GM19193 (cell line): ENCODE results near the gene WAC.

Experiments
- POLR2A ChIP-seq: IDR thresholded peaks from 4 replicates; pipeline ENCODE4 v1.6.1; 2011; ENCODE audit not compliant: insufficient read depth, insufficient read length; ENCODE audit errors: extremely low read depth

Gene WAC

GRCh38 chr10:28532337-28533185 lies at the start of gene WAC:
WAC (plus strand) TSS chr10:28533118; CDS start chr10:28533580, 462 bp downstream.
- TF ChIP-seq POLR2A, result peak; percentile 93

GRCh38 chr10:28489206-28489605 lies 43.7 kb upstream of the WAC start:
- TF ChIP-seq POLR2A, result no peak

- TF ChIP-seq POLR2A, result no peak
These were observed 40.6 kb upstream of the WAC start for GRCh38 chr10:28492116-28492920.

- TF ChIP-seq POLR2A, result no peak
These were observed 38.5 kb upstream of the WAC start for GRCh38 chr10:28494420-28494819.

GRCh38 chr10:28495084-28495483 lies 37.8 kb upstream of the WAC start:
- TF ChIP-seq POLR2A, result no peak

GRCh38 chr10:28496017-28496416 lies 36.9 kb upstream of the WAC start:
- no peak for TF ChIP-seq POLR2A

GRCh38 chr10:28496481-28496961 lies 36.4 kb upstream of the WAC start:
- TF ChIP-seq POLR2A, result no peak

- TF ChIP-seq POLR2A, result no peak
These were observed 35.4 kb upstream of the WAC start for GRCh38 chr10:28497313-28498126.

GRCh38 chr10:28503114-28503513 lies 29.8 kb upstream of the WAC start:
- TF ChIP-seq POLR2A, result no peak

- no peak for TF ChIP-seq POLR2A
These were observed 27.5 kb upstream of the WAC start for GRCh38 chr10:28505359-28505959.

GRCh38 chr10:28508304-28508925 lies 24.5 kb upstream of the WAC start:
- TF ChIP-seq POLR2A, result no peak

- no peak for TF ChIP-seq POLR2A
These were observed 23.6 kb upstream of the WAC start for GRCh38 chr10:28509286-28509685.

- no peak for TF ChIP-seq POLR2A
These were observed 18.3 kb upstream of the WAC start for GRCh38 chr10:28514648-28515047.

- no peak for TF ChIP-seq POLR2A
These were observed 12.6 kb upstream of the WAC start for GRCh38 chr10:28520346-28520745.
